Mucosa of rectum (tissue), 2 donors: ENCODE data around the gene BIN2.

Source experiments
- H3K27ac ChIP-seq, 2 donors: one replicate each; pipeline ENCODE4 v1.7.0; 2013; ENCODE audit warnings: inconsistent platforms in 2 of 2, low read depth in 2 of 2, low read length in 2 of 2
- H3K27me3 ChIP-seq, 2 donors: one replicate each; pipeline ENCODE4 v1.7.0; 2013; ENCODE audit warnings: low read length in 2 of 2; ENCODE audit not compliant: control insufficient read depth in 2 of 2, insufficient read depth in 2 of 2
- H3K36me3 ChIP-seq, 2 donors: one replicate each; pipeline ENCODE4 v1.7.0; 2013; ENCODE audit warnings: low read length in 2 of 2; ENCODE audit not compliant: control insufficient read depth in 2 of 2, insufficient read depth in 2 of 2
- H3K4me1 ChIP-seq, 2 donors: one replicate each; pipeline ENCODE4 v1.7.0; 2013; ENCODE audit warnings: low read length in 2 of 2, mild to moderate bottlenecking in 1 of 2; ENCODE audit not compliant: control insufficient read depth in 2 of 2, insufficient read depth in 2 of 2
- H3K4me3 ChIP-seq, 2 donors: one replicate each; pipeline ENCODE4 v1.7.0; 2013; ENCODE audit warnings: low read length in 2 of 2
- H3K9ac ChIP-seq, 2 donors: one replicate each; pipeline ENCODE4 v1.7.0; 2013; ENCODE audit warnings: low read length in 2 of 2, low read depth in 1 of 2, mild to moderate bottlenecking in 1 of 2
- H3K9me3 ChIP-seq, 2 donors: one replicate each; pipeline ENCODE4 v1.7.0; 2013; ENCODE audit warnings: low read length in 2 of 2; ENCODE audit not compliant: control insufficient read depth in 2 of 2
- donor health status: healthy.
- donor health status: Normal muscosa, but diverticular disease.

Gene BIN2

DNA sequence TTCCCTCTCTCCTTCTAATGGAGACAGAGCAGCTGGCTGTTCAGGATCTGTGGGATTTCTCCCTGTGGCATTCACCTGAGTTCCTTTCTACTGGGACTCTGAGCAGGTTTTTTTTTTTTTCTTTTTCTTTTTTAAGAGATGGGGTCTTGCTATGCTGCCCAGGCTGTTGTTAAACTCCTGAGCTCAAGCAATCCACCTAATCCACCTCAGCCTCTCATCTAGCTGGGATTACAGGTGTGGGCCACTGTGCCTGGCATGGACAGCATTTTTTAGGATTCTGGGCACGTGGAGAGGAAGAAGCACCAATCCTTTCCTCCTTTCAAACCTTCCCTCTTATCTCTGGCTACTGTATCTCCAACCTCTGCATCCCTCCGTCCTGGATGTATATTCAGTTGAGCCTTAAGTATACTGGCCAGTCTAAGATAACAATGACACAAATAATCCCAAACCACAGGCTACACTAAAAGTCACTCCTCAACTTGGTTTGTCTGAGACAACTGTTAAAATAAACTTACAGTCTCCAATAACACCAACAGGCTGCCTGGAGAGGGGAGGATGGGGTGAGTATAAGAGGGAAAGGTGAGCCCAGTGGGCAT lies 38.9 kb upstream of the BIN2 start:
- Histone ChIP-seq H3K27ac (no peak overlapping the region), H3K27me3 (no peaks in the 10 kb centered on the region), H3K9ac (no peak overlapping the region), H3K36me3 (peaks cover 7 to 10% of the 10 kb centered on the region in 2 donors), H3K4me1 (no peaks in the 10 kb centered on the region), H3K9me3 (no peaks in the 10 kb centered on the region), H3K4me3 (no peak overlapping the region)

DNA sequence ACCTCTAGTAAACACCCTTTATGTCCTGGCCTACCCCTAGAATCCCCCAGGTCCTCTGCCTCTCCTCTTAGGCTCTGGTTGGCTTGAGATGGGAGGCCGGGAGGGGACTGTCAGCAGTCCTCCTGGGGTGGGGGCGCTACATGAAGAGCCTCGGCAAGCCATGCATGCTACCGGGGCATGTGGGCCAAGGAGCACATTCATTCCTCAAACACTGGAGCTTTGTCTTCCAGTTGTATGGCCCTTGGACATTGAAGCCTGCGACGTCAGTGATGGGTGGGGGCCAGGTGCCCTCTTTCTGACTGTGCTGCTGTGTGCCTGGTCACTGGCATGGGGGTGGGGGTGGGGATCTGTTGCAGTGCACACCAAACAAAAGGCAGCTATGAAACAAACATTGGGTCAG lies 38.3 kb upstream of the BIN2 start:
- H3K36me3 ChIP-seq: peaks cover 7 to 14% of the 10 kb centered on the region in 2 donors
- H3K4me3 ChIP-seq: no peak overlapping the region
- H3K27me3 ChIP-seq: no peaks in the 10 kb centered on the region
- no peak overlapping the region for H3K27ac ChIP-seq
- H3K9ac ChIP-seq: no peak overlapping the region
- H3K4me1 ChIP-seq: no peaks in the 10 kb centered on the region
- H3K9me3 ChIP-seq: no peaks in the 10 kb centered on the region

DNA sequence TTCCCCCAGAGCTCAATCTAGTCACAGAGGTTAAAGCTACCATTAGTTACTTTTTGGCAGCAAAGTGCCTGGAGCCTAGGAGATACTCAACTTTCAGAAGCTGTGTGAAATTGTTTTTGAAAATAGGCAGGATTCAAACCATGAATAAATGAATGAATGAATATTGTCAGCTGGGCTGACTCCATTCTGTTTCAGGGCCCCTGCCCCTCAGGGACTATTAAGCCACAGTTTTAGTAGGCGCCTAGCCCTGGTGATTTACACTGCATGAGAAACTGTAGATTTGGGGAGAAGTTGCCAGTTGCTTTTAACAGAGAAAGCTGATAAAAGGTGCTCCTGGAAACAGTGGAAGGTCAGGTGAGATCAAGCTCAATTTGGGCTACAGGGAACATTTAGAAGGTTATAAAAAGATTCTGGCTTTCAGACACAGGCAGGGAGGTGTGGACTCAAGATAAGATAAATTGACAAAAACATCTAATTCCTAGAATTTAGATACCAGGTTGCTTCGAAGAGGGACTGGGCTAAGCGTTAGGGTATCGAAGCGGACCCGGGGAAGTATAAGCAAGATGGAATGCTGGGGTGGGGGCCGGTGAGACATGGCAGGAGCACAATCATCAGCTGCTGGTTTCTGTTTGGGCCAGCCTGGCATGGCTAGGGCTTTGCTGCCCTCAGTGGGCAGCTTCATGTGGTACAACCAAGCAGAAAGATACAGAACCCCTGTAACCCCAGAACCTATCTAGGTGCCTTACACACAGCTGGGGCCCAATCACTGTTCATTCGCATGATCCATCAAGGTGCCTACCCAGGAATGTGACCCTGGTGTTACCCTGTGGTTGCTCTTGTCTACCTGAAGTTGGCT lies 37.4 kb upstream of the BIN2 start:
- no peak overlapping the region for H3K27ac ChIP-seq

DNA sequence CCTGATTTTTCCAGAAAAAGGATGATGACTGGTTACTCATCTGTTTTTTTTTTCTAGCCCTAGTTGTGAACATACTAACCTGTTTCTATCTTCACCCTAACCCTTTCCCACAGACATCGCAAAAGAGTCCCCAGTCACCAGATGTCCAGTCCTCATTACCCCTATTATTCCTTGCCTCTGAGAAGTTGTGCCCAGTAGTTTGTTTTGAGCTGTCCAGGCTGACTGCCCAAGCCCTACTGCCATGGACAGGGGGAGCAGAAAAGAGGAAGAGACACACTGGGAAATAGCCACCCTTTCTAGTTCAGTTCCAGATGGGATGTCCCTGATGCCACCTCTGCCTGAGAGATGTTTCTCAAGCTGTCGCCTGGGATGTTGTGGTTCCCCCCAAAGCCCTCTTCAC lies 36.3 kb upstream of the BIN2 start:
- H3K27ac ChIP-seq: no peak overlapping the region
- H3K4me3 ChIP-seq: no peak overlapping the region
- H3K9ac ChIP-seq: no peak overlapping the region
- no peaks in the 10 kb centered on the region for H3K9me3 ChIP-seq
- H3K36me3 ChIP-seq: peaks cover 10 to 15% of the 10 kb centered on the region in 2 donors
- H3K27me3 ChIP-seq: no peaks in the 10 kb centered on the region
- no peaks in the 10 kb centered on the region for H3K4me1 ChIP-seq

More for the DNA sequence above, 37.4 kb upstream of the BIN2 start:
- H3K4me1 ChIP-seq: no peaks in the 10 kb centered on the region
- no peak overlapping the region for H3K4me3 ChIP-seq
- H3K9me3 ChIP-seq: no peaks in the 10 kb centered on the region
- H3K9ac ChIP-seq: no peak overlapping the region
- H3K27me3 ChIP-seq: no peaks in the 10 kb centered on the region
- peaks cover 7 to 15% of the 10 kb centered on the region in 2 donors for H3K36me3 ChIP-seq

DNA sequence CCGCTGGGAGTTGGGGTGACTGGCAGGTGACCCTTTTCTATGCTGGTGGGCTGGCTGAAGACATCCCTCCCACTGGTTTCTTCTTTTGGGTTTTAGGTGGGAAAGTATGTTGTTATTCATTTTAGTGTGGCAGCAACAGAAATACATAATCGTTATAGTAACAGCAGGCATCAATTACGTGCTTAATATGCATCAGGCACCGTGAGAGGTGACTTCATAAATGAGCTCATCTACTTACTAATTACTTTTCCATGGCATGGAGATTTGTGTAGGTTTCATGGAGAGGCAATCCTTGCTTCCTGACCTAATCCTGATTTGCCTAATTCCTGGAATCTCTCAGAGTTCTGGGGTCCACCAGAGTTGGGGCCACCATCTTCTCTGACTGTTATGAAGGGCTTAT lies 35.9 kb upstream of the BIN2 start:
- Histone ChIP-seq H3K9me3 (no peaks in the 10 kb centered on the region), H3K27me3 (no peaks in the 10 kb centered on the region), H3K9ac (no peak overlapping the region), H3K36me3 (peaks cover 10 to 15% of the 10 kb centered on the region in 2 donors), H3K4me1 (no peaks in the 10 kb centered on the region), H3K27ac (no peak overlapping the region), H3K4me3 (no peak overlapping the region)

DNA sequence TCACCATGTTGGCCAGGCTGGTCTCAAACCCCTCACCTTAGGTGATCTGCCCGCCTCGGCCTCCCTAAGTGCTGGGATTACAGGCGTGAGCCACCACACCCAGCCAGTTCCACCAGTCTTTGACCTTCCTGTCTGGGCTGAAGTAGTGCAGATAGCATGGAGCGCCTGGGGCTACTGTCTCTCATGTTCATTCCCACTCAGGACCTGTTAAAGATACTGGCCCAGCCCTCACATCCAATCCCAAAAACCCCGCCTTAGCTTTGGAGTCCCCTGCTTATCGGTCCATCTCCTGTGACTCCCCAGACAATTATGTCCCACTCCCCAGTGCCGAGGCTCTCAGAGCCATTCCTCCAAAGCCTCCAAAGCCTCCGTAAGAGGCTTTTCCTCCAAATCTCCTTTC lies 34.5 kb upstream of the BIN2 start:
- Histone ChIP-seq H3K9ac (no peak overlapping the region), H3K9me3 (no peaks in the 10 kb centered on the region), H3K27me3 (no peaks in the 10 kb centered on the region), H3K4me3 (no peak overlapping the region), H3K27ac (no peak overlapping the region), H3K36me3 (peaks cover 10 to 11% of the 10 kb centered on the region in 2 donors), H3K4me1 (no peaks in the 10 kb centered on the region)

DNA sequence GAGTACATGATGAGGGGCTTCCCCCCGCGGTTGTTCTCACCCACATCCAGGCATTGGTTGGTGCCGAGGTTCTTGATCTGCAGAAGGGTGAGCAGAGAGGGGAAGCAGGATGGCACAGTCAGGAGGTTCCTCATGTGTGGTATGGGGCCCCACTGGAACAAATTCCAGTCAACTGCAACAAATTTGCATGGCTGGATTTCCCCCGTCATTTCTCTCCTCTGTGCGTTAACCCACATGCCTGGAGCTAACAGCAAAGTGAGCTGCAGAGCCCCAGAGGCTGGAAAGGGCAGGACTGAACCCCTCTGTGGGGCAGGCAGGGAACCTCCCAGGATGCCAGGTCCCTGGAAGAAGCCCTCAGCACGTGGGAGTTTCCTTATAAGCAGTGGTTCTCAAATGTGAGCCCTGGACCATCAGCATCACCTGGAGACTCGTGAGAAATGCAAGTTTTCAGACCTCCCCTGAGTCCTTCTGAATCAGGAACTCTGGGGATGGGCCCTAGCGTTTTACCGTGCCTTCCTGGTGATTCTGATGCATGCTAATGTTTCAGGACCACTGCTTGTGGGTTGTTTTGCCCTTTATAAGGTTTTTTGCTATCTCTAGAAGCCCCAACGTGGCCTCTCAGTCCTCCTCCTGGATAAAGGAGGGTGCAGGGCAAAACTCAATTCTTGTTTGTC lies 33.5 kb upstream of the BIN2 start:
- Histone ChIP-seq H3K4me3 (no peak overlapping the region), H3K27me3 (no peaks in the 10 kb centered on the region), H3K27ac (no peak overlapping the region), H3K4me1 (no peaks in the 10 kb centered on the region), H3K36me3 (peaks cover 10% of the 10 kb centered on the region in 2 donors), H3K9me3 (no peaks in the 10 kb centered on the region), H3K9ac (no peak overlapping the region)

DNA sequence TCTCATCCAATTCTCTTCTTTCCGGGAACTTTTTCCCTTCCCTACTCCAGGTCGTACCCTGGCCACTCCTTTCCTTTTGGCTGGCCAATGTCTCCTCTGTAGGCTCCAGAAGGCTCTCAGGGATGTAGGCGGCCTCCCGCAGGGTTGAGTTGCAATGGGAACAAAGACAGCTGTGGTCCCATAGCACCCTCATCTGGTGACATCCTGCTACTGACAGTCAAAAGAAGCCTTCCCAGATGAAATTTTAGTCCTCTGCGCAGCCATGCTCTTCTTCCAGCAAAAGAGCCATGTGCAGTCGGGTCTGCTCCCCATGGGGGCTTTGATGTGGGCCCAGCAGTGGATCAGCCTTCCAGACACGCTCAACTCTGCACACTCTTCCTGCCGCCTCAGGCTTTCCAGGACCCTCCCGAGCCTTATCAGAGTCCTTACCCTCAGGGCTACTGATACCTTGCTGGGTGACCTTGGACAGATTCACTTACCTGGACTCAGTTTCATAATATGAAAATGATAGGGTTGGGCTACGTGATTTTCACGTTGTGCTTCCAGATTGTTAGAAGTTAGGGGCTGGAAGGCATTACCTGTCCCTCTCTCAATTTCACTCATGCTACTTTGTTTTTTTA lies 28.0 kb upstream of the BIN2 start:
- Histone ChIP-seq H3K9ac (no peak overlapping the region), H3K27ac (no peak overlapping the region)

DNA sequence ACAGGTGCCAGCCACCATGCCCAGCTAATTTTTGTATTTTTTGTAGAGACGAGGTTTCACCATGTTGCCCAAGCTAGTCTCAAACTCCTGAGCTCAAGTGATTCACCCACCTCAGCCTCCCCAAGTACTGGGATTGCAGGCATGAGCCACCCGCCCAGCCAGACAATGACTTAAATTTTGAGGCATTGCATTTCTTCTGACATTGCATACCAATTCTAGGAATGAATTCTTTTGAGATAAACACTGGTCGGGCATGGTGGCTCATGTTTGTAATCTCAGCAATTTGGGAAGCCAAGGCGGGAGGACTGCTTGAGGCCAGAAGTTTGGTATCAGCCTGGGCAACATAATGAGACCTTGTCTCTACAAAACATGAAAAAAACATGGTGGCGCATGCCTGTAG lies 25.1 kb upstream of the BIN2 start:
- no peak overlapping the region for H3K9ac ChIP-seq
- H3K36me3 ChIP-seq: no peaks in the 10 kb centered on the region
- H3K4me1 ChIP-seq: no peaks in the 10 kb centered on the region
- no peaks in the 10 kb centered on the region for H3K27me3 ChIP-seq
- H3K4me3 ChIP-seq: no peak overlapping the region
- no peak overlapping the region for H3K27ac ChIP-seq
- no peaks in the 10 kb centered on the region for H3K9me3 ChIP-seq

More for the DNA sequence above, 28.0 kb upstream of the BIN2 start:
- Histone ChIP-seq H3K4me1 (no peaks in the 10 kb centered on the region), H3K9me3 (no peaks in the 10 kb centered on the region), H3K36me3 (peaks cover 3% of the 10 kb centered on the region in 2 donors), H3K27me3 (no peaks in the 10 kb centered on the region), H3K4me3 (no peak overlapping the region)

DNA sequence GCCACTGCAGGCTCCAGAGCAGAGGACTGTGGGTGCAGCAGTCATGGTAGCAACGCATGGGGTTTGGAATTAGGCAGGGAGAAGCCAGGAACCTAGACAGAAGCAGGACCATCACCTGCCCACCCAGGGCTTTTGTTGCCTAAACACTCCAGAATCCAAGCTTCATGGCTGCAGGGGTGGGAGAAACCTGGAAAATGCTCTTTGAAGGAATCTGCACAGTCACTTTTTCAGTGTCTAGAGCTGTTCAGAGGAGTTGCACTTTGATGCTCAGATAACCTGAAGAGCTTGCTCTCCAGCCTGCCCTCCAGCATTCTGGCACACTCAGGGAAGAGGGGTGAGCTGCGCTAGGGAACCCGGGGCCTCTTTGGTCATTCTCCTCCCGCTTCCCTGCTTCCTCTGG lies 24.1 kb upstream of the BIN2 start:
- H3K9ac ChIP-seq: no peak overlapping the region
- H3K9me3 ChIP-seq: no peaks in the 10 kb centered on the region
- H3K4me1 ChIP-seq: no peaks in the 10 kb centered on the region
- H3K27me3 ChIP-seq: no peaks in the 10 kb centered on the region
- no peak overlapping the region for H3K27ac ChIP-seq
- H3K36me3 ChIP-seq: no peaks in the 10 kb centered on the region
- H3K4me3 ChIP-seq: no peak overlapping the region
